LNCaP clone FGC (cell line): ENCODE measurements around the gene CABP7.

Source experiments
- DNase-seq: peaks from one replicate; pipeline ENCODE4 v3.0.0-alpha.2; 2011; ENCODE audit warnings: low read depth
- H3K4me3 ChIP-seq: 2 replicates; pipeline ENCODE4 v1.5.1; 2011; ENCODE audit warnings: mild to moderate bottlenecking, low read depth, low read length, control low read depth
- CTCF ChIP-seq: IDR thresholded peaks from 2 replicates; pipeline ENCODE4 v1.5.1; 2012; ENCODE audit warnings: mild to moderate bottlenecking; ENCODE audit not compliant: control insufficient read depth, insufficient read depth; ENCODE audit errors: extremely low read depth

Gene CABP7

DNA sequence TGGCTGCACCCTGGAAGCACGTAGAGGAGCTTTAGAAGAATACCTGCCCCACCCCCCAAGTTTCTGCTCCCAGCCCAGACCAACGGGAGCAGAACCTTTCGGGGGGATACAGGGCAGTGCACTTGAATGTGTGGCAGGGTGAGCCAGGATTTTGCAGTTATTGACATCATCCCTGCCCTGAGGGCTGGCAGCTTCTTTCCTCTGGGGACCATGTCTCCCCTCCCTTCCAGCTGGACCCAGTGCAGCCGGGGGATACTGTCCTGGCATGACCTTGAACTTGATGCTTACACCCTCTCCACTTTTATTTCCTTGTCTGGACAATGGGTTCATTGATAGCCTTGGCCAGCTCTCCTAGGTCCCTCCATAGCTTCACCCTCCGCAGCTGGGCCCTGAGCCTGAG, 4.1 kb upstream of the CABP7 start:
- DNase-seq, result no peak
- no peak for TF ChIP-seq CTCF
- H3K4me3 ChIP-seq, result no peak overlapping the region

GRCh38 chr22:29716814-29717545, 2.8 kb upstream of the CABP7 start:
- no peak for DNase-seq

GRCh38 chr22:29717789-29718188, 2.0 kb upstream of the CABP7 start:
- DNase-seq, result no peak
- H3K4me3 ChIP-seq, result no peak overlapping the region
- TF ChIP-seq CTCF, result no peak

More at GRCh38 chr22:29716814-29717545, 2.8 kb upstream of the CABP7 start:
- no peak overlapping the region for H3K4me3 ChIP-seq
- no peak for TF ChIP-seq CTCF

DNA sequence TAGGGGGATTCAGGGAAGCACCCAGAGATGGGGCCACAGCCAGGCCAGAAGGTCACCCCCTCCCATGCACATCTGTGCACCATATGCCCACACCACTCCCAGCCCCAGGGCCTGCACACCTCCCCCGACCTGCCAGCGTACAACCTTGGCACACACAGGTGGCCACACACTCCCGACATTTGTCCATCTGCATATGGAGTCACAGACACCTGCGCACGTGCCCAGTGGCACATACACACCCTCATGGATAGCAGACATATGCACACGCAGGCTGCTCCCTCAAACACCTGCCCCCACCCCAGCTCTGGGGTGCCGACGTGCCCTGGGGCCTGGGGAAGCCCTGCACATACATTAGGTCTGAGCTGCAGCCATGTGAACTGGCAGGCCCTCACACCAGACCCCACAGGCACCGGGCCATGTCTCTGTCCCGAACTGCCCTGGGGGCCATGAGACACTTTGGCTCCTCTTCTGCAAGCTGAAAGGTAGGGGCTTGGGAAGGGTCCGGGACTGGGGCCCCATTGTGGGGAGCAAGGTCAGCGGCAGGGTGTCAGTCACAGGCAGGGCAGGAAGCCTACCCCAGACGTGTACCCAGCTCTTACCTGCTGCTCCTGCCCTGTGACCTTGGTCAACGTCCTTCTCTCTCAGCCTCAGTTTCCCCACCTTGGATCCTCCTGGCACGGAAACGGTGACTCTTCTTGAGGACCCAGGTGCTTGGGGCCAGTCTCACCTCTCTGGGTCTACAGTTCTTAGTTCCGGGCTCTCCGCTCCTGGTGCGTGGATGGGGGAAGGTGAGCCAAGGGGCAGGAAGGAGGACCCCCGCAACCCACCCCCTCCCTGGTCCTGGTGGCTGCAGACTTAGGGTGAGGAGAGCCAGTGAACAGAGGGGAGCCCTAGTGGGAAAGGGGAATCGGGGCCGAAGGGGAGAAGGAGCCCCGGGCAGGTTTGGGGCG, 579 bp upstream of the CABP7 start:
- no peak overlapping the region for H3K4me3 ChIP-seq
- no peak for TF ChIP-seq CTCF
- DNase-seq, result no peak

- DNase-seq, result no peak
- no peak for TF ChIP-seq CTCF
- H3K4me3 ChIP-seq, result no peak overlapping the region
Observed at GRCh38 chr22:29720811-29721323, 1.1 kb downstream of the CABP7 start.

DNA sequence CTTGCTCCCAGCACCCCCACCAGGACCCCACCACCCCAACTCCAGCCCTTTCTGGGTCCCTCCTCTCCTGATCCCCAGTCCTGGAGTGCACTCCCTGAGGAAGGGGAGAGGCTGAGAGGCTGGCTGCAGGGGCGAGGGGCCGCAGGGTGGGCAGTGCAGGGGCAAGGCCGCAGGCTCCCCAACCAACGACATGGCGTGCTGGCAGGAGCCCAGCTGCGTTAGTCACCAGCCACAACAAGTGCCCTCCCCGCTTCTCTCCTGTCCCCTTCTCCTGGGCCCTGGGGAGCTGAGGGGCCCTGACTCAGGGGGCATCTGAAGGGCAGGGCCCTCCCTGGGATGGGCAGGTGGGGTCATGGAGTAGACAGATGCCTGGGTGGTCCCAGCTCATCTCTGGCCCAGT, 2.3 kb downstream of the CABP7 start:
- no peak for DNase-seq
- TF ChIP-seq CTCF, result no peak
- no peak overlapping the region for H3K4me3 ChIP-seq
